SK-N-SH (cell line): ENCODE results near the gene CNTNAP2.

Source experiments
- CHD2 ChIP-seq: fragments of 150-350 bp; IDR thresholded peaks from 2 replicates; pipeline ENCODE4 v1.6.1; 2018; ENCODE audit warnings: low read length; ENCODE audit not compliant: partially characterized antibody
- CTCF ChIP-seq: fragments of 200-600 bp; sonication (generic); IDR thresholded peaks from 2 replicates; pipeline ENCODE4 v1.6.1; 2017; ENCODE audit warnings: antibody characterized with exemption, mild to moderate bottlenecking, moderate library complexity
- ELF1 ChIP-seq: IDR thresholded peaks from 2 replicates; pipeline ENCODE4 v1.4.0; 2012
- EP300 ChIP-seq, 2 experiments: IDR thresholded peaks; 2 replicates each; pipeline versions ENCODE4 v1.4.0 to v1.6.1; 2012; ENCODE audit warnings: borderline replicate concordance in 1 of 2, low read depth in 1 of 2, low read length in 1 of 2
- FOXJ3 ChIP-seq: sonication (generic); formaldehyde crosslinking; IDR thresholded peaks from 2 replicates; pipeline ENCODE4 v1.5.1; 2020; ENCODE audit warnings: mild to moderate bottlenecking, missing genetic modification reagents
- FOXM1 ChIP-seq: IDR thresholded peaks from 2 replicates; pipeline ENCODE4 v1.4.0; 2012; ENCODE audit warnings: low read depth, mild to moderate bottlenecking
- MAX ChIP-seq: IDR thresholded peaks from 2 replicates; pipeline ENCODE4 v1.4.0; 2012; ENCODE audit warnings: low read depth
- NFIC ChIP-seq: IDR thresholded peaks from 2 replicates; pipeline ENCODE4 v1.4.0; 2012; ENCODE audit warnings: borderline replicate concordance
- NRF1 ChIP-seq: IDR thresholded peaks from 2 replicates; pipeline ENCODE4 v1.6.1; 2012; ENCODE audit warnings: low read depth, mild to moderate bottlenecking, low read length
- PBX3 ChIP-seq: IDR thresholded peaks from 2 replicates; pipeline ENCODE4; 2012
- POLR2AphosphoS5 ChIP-seq: IDR thresholded peaks from 2 replicates; pipeline ENCODE4 v1.6.1; 2012; ENCODE audit warnings: low read depth, low read length
- RAD21 ChIP-seq: IDR thresholded peaks from 2 replicates; pipeline ENCODE4 v1.6.1; 2012; ENCODE audit warnings: mild to moderate bottlenecking, low read length
- SIN3A ChIP-seq: IDR thresholded peaks from 2 replicates; pipeline ENCODE4 v1.6.1; 2012; ENCODE audit warnings: low read depth, mild to moderate bottlenecking, low read length, moderate library complexity, borderline replicate concordance
- TAF1 ChIP-seq: IDR thresholded peaks from 2 replicates; pipeline ENCODE4 v1.6.1; 2012; ENCODE audit warnings: low read depth, mild to moderate bottlenecking, low read length, moderate library complexity, borderline replicate concordance

GRCh38 chr7:147909431-147910148, 1793.0 kb downstream of the CNTNAP2 start:
- no peak for TF ChIP-seq NRF1
- no peak for TF ChIP-seq EP300 (IDR thresholded peaks at IDR 0.05; ENCODE audit: borderline replicate concordance in 1 of 2, low read depth in 1 of 2, low read length in 1 of 2)
- no peak for TF ChIP-seq CTCF
- TF ChIP-seq CHD2 = no peak
- TF ChIP-seq MAX = no peak
- TF ChIP-seq FOXJ3 (CRISPR knock-in tag) = no peak
- no peak for TF ChIP-seq POLR2AphosphoS5
- TF ChIP-seq NFIC = no peak
- TF ChIP-seq FOXM1 = no peak
- no peak for TF ChIP-seq SIN3A
- no peak for TF ChIP-seq ELF1
- no peak for TF ChIP-seq TAF1
- no peak for TF ChIP-seq PBX3
- TF ChIP-seq RAD21 = no peak
